Epithelial cell of esophagus (primary cell): ENCODE measurements around the gene GRIN3A.
A peak's percentile ranks its signal among the peaks of the same experiment; 100 is the strongest.

Experiments
- DNase-seq: peaks from one replicate; pipeline ENCODE4 v3.0.0; 2010; ENCODE audit warnings: low read depth
- H3K4me3 ChIP-seq: 2 replicates; pipeline ENCODE4 v1.5.1; 2011; ENCODE audit warnings: mild to moderate bottlenecking, low read length, control low read depth
- CTCF ChIP-seq: IDR thresholded peaks from 2 replicates; pipeline ENCODE4 v1.5.1; 2011; ENCODE audit warnings: low read depth, mild to moderate bottlenecking, low read length, control low read depth, inconsistent platforms; ENCODE audit not compliant: insufficient read depth; ENCODE audit errors: missing control alignments

Gene GRIN3A

GRCh38 chr9:101705135-101705661 lies 33.2 kb downstream of the GRIN3A start:
- no peak overlapping the region for H3K4me3 ChIP-seq
- peak; percentile 24 for DNase-seq

GRCh38 chr9:101702257-101702656 lies 36.2 kb downstream of the GRIN3A start:
- no peak for TF ChIP-seq CTCF
- peak; percentile 70 for DNase-seq
- H3K4me3 ChIP-seq, result no peak overlapping the region

More at GRCh38 chr9:101705135-101705661, 33.2 kb downstream of the GRIN3A start:
- TF ChIP-seq CTCF, result peak; percentile 23

GRCh38 chr9:101693546-101694336 lies 44.7 kb downstream of the GRIN3A start:
- DNase-seq, result no peak
- H3K4me3 ChIP-seq, result no peak overlapping the region
- TF ChIP-seq CTCF, result no peak

GRCh38 chr9:101691657-101692056 lies 46.8 kb downstream of the GRIN3A start:
- no peak overlapping the region for H3K4me3 ChIP-seq
- DNase-seq, result no peak
- no peak for TF ChIP-seq CTCF

- TF ChIP-seq CTCF, result no peak
- H3K4me3 ChIP-seq, result no peak overlapping the region
- DNase-seq, result no peak
Observed at GRCh38 chr9:101689039-101689438, 49.4 kb downstream of the GRIN3A start.

GRCh38 chr9:101684665-101685064 lies 53.8 kb downstream of the GRIN3A start:
- H3K4me3 ChIP-seq, result no peak overlapping the region
- no peak for DNase-seq
- TF ChIP-seq CTCF, result no peak
